NCI-H2196 treated with DMSO at 0.1 percent for 48 hours (cell line): ENCODE data around the gene COA1.
"Not testable (repeated sequence)": the region's sequence is repeated elsewhere in the genome, so short reads cannot be mapped to it uniquely, and the experiment has no call there.

ENCODE experiments used
- DNase-seq: peaks from one replicate; lab custom pipeline; 2025; ENCODE audit not compliant: unreplicated experiment; lab: John Stamatoyannopoulos, UW

The COA1 gene, protein sequence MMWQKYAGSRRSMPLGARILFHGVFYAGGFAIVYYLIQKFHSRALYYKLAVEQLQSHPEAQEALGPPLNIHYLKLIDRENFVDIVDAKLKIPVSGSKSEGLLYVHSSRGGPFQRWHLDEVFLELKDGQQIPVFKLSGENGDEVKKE

DNA sequence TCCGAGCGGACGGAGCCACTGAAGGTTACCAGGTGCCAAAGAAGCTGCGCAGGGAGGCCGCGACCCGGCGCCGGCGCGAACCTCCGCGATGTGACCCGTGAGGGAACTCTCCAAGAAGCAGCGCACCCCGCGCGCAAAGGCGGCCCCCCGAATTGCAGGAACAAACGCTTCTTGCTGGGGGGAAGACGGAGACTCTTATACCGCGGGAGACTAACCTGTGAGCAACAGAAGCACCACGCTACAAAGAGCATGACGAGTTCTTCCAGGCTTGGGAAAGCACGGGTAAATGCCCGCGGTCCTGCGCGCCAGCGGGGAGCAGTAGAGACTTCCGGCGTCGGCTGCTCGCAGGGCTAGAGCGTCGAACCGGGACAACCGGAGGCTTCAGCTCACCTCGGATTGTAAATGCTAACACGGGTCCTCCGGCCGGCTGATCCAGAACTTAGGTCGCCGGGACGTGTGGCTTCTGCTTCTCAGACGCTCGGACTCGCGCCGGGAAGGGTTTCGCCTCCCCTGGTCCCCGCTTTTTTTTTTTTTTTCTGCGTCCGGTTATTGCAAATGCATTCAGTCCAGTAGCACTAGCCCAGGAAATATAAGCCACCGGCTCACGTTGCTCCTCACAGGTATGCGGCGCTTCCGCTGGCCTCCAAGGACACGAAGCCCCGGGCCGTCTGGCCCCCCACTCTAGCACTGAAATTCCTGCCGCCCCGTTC lies at the start of gene COA1:
TSS of gene COA1 (minus strand) at position 310 of the 710 bp plus-strand sequence. CDS start 80,909 bp downstream, outside the sequence.
- peak; percentile 79 for DNase-seq

GRCh38 chr7:43778293-43779044 lies 49.1 kb upstream of the COA1 start:
- not testable (repeated sequence) for DNase-seq

- DNase-seq = not testable (repeated sequence)
Measured at GRCh38 chr7:43775255-43775654, 45.9 kb upstream of the COA1 start.

- not testable (repeated sequence) for DNase-seq
Measured at GRCh38 chr7:43773268-43773667, 43.9 kb upstream of the COA1 start.

GRCh38 chr7:43771573-43771972 lies 42.2 kb upstream of the COA1 start:
- no peak for DNase-seq

DNA sequence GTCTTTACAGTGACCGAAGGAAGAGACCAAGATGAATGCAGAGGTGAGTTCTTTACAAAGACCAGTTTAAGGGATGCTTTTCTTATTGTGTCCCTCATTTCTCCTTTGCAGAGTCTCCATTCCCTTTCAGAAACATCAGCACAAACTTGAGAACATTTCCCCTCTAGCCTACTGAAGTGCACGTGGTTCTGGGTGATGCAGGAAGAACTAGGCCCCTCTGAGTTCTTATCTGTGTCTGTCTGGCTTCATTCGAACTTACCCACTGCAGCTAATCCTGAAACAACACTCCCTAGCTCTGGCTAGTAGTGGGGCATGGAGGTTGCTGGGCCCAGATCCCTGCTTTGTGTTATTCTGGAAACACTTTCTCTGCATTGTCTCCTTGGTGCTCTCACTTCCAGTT lies 41.8 kb upstream of the COA1 start:
- DNase-seq = no peak

GRCh38 chr7:43769791-43770465 lies 40.6 kb upstream of the COA1 start:
- DNase-seq = no peak

DNA sequence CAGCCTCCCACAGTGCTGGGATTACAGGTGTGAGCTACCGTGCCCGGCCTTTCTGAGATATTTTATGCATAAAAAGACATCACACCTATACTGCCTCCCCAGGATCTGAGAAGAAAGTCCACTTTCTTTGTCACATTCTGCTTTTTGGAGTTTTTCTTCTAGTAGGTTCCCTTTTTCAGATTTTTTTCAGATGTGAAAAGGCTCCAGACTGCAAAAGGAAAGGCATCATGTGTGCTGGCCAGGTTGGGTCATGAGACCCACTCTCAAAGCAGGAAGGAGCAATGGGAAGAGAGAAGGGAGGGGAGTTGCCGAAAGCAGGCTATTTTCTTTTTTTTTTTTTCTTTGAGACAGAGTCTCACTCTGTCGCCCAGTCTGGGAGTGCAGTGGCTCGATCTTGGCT lies 40.0 kb upstream of the COA1 start:
- DNase-seq = no peak

DNA sequence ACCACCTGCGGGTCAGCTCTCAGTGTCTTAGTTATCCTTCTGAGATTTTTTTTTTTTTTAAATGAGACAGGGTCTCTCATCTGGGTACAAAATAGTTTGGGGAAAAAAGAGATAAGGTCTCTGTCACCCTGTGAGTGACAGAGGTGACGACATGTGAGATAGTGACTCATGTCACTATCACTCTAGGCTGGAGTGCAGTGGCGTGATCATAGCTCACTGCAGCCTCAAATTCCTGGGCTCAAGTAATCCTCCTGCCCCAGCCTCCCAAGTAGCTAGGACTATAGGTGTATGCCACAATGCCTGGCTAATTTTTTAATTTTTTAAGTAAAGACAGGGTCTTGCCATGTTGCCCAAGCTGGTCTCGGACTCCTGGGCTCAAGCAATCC lies 39.6 kb upstream of the COA1 start:
- DNase-seq = no peak

DNA sequence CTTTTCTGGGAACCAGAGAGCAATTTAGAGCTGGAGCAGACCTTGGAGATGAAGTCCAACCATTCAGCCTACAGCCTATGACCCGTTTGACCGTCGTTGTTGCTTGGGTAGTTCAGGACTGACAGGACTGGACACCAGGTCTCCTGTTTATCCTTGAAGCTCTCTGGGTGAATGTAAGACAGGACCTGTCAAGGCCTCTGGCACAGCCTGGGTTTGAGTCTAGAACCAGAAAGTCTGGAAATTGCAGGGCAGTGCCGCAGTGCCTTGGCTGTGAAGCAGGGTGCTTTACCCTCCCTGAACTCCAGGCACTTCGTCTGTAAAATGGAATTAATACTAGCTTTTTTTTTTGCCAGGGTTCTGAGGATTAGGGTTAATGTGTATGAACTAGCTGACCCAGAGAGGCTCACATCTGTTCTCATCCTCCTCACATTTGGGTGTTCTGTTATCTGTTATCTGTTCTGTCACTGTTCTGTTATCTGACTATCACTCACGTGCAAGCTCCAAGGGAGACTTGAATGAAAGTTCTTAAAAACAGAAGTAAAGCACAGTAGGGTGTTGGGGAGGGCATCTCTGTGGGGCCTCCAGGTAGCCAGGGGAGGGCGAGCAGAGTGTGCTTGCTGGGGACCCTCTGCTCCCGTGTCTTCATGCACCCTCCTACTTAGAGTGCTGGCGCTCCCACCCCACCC lies 39.0 kb upstream of the COA1 start:
- no peak for DNase-seq

DNA sequence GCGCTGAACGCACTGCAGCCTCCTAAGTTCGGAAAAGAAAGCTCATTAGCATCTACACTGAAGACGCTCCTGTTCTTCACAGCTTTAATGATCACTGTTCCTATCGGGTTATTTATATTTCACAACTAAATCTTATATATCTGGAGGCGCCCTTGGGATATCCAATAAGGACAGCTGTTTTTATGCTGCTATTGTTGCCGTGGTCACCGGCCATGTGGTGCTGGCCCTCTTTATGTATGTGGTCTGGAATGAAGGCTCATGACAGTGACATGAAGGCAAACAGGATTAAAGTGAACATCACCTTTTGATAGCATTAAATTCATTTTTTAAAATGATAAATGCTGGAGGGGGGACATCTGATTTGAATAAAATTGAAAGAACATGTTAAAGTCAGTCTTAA lies 38.0 kb upstream of the COA1 start:
- DNase-seq = no peak

- DNase-seq = no peak
Measured at GRCh38 chr7:43766564-43766963, 37.2 kb upstream of the COA1 start.

DNA sequence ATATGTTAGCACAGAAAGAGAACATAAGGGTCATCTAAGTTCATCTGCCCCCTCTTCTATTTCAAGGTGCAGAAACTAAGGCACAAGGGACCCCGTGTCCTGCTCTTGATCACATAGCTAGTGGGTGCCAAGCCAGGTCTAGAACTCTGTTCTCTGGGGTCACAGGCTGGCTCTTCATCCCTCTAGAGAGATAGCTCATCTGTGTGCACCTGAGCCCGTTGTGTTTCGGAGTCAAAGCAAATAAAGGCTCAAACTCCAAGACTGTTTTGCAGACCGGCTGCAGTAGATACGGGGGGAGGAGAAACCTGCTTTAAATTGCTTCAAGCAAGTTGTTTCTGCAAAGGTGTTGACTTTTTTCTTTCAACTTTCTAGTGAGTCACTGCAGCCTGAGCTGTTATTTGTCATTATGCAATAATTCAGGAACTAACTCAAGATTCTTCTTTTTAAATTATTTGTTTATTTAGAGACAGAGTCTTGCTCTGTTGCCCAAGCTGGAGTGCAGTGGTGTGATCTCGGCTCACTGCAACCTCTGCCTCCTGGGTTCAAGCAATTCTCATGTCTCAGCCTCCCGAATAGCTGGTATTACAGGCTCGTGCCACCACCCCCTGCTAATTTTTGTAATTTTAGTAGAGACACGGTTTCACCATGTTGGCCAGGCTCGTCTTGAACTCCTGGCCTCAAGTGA lies 35.6 kb upstream of the COA1 start:
- no peak for DNase-seq

GRCh38 chr7:43764039-43764761 lies 34.9 kb upstream of the COA1 start:
- no peak for DNase-seq

DNA sequence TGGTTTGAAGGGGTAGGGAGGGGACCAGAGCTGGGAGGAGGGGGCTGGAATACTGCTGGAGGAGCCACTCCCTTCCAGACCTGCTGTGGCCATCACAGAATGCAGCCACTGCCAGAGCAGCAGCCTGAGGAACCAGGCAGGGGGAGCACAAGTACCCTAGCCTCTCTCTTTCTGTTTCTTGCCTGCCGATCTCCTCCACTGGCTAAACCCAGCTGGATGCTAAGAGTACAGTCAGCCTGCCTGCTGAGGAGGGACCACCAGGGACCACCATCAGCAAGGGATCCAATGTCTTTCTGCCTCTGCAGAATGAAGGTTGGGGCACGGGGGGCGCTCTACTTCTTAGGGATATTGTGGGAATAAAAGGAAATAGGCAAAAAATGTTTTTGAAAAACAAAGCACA lies 33.9 kb upstream of the COA1 start:
- no peak for DNase-seq

DNA sequence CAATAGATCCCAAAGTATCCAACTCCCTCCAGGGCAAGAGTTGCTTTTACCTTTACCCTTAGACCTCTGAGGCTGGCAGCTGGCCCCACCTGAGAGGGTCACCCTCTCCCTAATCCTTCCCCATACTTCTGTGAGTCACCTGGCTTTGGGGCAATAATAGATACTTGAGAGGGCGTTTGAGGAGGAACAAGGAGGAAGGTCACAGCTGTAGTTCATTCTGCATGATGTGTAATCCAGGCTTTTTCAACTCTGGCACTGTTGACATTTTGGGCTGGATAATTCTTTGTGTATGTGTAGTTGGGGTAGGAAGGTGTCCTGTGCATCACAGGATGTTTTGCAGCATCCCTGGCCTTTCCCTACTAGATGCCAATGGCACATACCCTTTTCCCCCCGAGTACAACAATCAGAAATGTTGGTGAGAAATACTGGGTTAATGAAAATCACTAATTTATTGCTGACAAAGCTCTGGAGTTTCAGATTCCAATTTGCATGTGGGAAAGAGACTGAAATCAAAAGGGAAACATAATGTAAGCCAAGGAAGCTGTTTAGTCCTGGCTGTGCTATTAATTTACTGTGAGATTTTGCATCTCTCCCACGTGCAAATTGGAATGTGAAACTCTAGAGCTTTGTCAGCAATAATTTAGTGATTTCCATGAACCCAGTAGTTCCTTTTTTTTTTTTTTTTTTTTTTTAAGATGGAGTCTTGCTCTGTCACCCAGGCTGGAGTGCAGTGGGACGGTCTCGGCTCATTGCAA lies 32.8 kb upstream of the COA1 start:
- DNase-seq = no peak

GRCh38 chr7:43761382-43761781 lies 32.1 kb upstream of the COA1 start:
- DNase-seq = no peak

- no peak for DNase-seq
Measured at GRCh38 chr7:43760861-43761260, 31.5 kb upstream of the COA1 start.
